D341Med (cell line): ENCODE measurements around the gene BIRC2.

ENCODE experiments used
- DNase-seq: peaks from one replicate; pipeline ENCODE4 v3.0.0; 2012; ENCODE audit warnings: low spot score

BIRC2 gene

DNA sequence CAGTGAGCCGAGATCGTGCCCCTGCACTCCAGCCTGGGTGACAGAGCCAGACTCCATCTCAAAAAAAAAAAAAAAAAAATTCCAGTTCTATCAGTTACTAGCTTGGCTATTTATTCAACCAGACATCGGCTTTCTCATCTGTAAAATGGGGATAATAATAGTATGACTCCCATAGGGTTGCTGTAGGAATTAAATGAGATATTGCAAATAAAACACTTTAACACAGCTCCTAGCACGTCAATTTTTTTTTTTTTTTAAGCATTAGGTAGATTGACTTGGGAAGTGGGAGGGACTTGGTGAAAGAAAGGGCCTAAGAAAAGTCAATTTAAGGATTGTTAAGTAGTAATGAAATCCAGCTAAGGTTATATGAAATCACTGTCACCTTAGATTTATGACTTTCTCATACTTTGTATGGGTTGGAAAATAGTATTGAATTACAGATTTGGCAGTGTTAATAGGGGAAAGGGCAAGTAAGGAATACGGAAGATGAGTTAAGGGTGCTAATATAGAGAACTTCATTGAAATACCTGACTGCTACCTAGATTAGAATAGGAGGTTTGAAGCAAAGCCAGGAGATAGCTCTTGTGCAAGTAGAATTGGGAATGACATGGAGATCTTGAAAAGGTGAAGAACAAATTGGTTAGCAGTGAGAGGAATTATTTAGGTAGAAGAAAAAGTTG, 28.8 kb downstream of the BIRC2 start:
- no peak for DNase-seq

DNA sequence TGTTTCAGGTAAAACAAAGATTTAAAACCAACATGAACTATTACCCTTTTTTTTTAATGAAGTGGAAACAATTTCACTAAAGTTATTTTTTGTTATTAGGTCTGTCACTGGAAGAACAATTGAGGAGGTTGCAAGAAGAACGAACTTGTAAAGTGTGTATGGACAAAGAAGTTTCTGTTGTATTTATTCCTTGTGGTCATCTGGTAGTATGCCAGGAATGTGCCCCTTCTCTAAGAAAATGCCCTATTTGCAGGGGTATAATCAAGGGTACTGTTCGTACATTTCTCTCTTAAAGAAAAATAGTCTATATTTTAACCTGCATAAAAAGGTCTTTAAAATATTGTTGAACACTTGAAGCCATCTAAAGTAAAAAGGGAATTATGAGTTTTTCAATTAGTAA, 30.9 kb downstream of the BIRC2 start:
- DNase-seq: no peak

DNA sequence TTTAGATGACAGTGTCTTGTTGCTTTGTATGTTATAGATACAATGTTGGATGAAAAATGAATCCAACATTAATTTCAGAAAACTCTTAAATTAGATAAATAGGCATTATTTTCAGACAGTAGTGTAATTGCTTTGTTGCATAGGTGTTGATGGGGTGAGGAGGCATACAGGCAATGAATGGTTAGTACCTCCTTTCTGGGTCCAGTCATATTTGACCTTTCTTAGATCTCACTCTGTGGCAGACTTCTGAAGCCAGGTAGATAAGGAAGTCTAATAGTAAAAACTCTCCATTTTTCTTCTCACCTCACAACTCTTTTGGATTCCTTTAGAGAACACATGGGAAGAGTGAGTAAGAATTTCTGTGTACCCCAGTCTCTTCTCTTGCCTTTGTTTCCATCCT, 31.8 kb downstream of the BIRC2 start:
- no peak for DNase-seq

DNA sequence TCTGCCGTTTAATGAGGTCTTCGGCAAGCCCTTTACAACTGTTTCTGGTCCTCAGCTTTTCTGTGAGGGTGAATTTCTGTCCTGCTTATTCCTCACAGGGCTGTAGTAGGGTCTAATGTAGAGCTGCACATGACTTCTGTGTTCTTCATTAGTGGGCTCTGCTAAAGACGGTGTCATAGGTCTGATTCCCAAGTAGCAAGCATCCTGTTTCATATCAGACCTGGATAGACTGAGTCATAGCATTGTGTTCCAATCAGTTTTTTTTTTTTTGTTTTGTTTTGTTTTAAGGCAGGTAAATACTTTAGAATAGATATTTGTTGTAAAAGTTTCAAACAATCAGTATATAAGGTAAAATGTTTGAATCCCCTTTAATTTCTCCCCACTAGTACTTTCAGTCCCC, 35.4 kb downstream of the BIRC2 start:
- no peak for DNase-seq

DNA sequence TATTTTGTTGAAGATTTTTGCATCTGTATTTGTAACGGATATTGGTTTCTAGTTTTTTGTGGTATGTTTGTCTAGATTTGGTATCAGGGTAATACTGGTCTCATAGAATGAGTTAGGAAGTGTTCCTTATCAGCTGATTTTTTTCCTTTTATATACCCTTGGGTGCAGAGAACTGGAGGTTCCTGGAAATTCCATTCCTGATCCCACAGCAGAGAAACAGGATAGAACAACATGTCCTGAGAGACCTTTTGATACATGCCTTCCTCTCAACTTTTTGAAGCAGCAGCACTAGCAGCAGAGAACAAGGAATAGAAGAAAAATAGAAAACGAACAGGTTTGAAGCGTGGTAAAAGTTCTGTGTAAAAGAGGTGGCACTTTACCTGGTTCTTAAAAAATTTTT, 36.8 kb downstream of the BIRC2 start:
- DNase-seq: no peak

DNA sequence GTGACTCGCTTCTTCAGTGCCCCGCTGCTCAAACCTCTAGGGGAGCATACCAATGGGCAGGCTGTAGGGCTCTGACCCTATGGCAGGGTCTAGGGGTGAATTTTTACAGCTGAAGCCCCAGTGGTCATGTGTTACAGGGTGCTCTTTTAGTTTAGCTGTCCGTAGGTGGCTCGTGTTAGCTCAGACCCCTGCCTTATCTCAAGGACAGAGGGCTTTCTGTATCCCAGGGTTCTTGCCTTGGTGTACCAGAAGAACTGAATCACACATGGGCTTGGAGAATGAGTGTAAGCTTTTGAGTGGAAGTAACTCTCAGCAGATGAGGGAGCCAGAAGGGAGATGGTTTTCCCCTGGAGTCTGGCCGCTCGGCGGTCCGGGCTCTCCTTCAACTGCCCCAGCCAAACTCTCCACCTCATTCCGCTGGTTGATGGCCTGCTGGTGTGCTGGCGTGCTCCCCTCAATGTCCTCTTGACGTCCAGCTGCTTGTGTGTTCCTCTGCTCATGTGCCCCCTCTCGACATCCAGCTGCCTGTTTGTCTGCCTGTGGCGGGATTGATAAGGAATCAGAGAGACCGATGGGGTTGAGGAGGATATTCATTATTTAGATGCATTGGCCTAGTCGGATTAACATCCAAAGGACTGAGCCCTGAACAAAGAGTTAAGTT, 37.5 kb downstream of the BIRC2 start:
- no peak for DNase-seq

DNA sequence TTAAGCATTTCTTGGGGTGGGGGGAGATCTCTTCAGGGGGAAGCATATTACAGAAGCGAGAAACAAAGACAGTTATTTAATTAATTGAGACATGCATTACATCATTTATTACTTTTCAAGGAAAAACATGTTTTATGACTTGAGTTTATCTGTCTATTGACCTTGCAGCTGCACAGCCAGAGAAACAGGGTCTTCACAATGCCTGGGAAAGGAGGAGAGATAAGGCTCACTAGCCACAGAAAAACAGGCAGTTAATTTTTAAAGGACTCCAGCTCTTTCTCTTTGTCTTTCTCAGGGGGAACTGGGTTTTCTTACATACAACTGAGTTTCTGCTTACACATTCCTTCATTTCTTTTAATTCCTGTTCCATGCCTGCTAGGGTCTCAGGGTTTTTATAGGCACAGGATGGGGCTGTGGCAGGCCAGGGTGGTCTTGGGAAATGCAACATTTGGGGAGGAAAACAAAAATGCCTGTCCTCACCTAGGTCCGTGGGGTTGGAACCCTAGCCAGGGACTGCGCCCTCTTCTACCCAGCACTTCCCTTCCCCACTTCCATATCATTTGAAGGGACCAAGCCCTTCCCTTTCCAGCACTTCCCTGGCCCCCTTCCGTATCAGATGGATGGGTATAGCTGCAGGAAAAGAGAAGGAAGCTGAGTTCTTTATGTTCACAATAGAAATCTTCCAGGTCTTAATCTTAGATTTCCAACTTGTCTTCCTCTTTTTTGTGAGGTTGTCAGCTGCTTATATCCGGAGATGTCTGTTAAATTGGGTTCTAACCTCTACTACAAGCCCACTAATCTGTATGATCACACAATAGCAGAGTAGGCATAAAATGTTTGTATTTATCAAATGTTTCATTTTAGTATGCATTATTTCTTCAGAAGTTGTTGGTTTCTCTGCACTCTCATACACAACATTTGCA, 38.3 kb downstream of the BIRC2 start:
- DNase-seq: no peak

DNA sequence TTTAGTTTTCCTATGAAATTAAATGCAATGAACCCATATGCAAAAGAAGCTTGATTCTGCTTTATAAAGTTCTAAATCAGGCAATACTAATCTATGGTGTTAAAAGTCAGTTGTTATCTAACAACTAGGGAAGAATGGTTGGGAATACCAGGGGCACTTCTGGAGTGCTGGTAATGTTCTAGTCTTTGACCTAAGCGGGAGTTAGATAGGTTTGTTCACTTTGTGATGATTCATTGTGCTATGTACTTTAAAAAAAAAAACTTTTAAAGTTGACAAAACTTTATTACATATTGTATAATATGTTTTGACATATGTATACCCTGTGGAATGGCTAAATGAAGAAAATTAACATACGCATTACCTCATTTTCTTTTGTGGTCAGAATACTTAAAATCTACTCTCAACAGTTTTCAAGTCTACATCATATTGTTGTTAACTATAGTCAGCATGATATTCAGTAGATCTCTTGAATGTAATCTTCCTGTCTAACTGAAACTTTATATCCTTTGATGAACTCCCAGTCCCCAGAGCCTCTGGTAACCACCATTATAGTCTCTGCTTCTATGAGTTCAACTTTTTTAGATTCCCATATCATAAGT, 39.2 kb downstream of the BIRC2 start:
- no peak for DNase-seq

DNA sequence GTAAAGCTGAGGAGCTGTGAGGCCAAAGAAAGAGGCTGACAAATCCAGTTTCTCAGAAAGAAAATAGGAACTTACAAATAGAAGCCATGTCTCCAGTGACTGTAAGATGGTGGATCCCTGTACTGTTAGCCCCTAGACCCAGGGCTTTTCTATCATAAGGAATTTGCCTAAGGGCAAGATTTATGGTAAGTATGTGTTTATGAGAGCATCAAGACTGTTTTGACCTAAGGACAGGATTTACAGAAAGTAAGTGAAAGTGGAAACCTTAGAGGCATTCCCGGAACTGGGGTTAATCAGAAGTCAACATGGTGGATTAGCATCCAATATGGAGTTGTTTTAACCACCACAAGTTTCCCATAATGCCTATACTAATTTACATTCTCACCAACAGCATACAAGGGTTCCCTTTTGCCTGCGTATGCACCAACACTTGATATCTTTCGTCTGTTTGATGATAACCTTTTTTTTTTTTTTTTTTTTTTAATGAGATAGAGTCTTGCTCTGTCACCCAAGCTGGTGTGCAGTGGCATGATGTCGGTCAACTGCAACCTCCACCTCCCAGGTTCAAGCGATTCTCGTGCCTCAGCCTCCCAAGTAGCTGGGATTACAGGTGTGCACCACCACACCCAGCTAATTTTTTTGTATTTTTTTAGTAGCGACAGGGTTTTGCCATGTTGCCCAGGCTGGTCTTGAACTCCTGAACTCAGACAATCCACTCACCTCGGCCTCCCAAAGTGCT, 40.2 kb downstream of the BIRC2 start:
- no peak for DNase-seq

DNA sequence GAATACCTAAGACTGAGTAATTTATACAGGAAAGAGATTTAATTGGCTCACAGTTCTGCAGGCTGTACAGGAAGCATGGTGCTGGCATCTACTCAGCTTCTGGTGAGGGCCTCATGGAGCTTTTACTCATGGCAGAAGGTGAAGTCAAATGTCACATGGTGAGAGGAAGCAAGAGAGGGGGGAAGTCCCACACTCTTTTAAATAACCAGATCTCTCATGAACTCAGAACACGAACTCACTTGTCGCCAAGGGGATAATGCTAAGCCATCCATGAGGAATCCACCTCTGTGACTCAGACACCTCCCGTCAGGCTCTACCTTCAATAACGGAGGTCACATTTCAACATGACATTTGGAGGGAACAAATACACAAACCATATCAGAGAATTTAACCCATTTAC, 42.2 kb downstream of the BIRC2 start:
- no peak for DNase-seq

DNA sequence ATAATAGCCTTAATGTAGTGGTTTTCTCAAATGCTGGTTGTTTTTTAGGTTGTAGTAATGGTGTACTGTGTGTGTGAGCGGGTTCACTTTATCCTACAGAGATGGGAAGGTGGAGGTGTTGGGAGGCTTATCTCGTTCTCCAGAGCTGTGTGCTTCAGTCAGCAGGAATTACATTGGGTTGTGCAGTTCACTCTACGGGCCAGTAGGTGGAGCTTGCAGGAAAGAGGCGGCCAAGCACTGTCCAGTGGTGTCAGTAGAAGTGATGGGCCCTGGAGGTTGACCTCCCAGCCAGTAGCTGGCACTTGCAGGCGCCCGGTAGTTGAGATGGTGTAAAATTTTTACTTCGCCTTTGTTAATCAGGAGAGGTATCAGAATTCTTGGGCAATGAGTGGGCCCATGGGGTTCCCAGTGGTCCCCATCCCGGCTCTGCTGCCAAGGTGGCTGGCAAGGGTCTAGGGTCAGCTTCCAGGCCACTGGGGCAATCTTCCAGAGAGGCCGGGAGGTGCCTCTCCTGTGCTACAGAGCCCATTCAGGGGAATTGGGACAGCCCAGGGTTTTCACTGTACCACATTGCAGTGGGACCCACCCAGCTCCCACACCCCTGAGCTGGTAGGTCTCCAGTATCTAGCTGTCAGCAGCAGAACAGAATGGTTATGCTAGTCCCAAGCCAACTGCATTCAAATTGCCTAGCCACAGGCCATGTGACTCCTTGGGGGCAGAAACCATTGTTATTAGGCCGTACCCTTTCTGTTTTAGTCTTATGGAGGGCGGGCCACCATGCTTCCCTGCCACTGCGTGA, 43.9 kb downstream of the BIRC2 start:
- DNase-seq: peak; percentile 69

DNA sequence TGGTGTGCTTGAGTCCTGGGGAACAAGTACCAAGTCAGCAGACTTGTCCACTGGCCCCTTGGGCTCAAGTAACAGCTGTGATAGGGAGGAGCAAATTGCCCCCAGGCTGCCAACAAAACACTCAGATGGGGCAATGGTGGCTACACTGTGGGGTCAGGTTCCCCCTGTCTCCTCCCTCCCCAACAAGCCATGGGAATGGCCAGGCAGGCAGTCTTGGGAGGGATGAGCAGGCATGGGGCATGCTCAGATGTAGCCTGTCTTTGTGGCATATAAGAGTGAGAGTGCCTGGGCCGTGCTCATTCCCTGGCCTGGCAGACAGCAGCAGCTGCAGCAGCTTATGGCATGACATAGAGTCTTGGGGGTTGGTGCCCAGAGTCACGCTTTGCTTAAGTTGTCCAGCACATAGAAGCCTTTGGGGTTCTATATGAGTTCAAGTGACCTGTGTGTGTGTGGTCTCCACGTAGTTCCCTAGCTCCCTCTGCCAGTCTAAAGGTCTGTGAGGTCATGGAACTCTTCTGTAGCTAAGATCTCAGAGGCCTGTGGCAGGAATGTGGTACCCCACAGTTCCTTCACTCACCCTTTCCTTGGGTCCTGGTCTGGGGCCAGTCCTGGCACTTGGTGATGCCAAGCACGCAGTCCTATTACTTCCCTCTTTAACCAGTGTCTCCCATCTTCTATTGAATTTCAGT, 44.7 kb downstream of the BIRC2 start:
- DNase-seq: no peak

DNA sequence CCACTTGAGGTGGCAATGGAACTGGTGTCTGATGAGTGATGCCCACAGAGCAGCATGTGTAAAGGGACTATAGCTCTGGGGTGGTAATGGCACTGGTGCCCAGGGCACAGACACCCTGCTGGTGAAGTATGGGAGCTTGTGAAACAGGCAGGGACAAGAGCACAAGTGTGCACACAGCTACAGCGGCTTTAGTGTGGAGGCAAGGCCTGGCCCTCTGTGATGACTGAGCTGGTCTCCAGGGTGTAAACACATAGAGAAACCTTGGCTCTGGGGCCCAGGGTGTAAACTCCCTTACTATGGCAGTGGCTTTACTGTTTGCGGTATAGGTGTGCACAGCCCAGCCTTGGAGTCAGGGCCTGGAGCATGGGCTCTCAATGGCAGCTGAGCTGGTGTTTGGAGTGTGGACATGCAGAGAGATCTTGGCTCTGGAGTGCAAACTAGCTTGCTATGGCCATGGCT, 46.3 kb downstream of the BIRC2 start:
- DNase-seq: no peak

DNA sequence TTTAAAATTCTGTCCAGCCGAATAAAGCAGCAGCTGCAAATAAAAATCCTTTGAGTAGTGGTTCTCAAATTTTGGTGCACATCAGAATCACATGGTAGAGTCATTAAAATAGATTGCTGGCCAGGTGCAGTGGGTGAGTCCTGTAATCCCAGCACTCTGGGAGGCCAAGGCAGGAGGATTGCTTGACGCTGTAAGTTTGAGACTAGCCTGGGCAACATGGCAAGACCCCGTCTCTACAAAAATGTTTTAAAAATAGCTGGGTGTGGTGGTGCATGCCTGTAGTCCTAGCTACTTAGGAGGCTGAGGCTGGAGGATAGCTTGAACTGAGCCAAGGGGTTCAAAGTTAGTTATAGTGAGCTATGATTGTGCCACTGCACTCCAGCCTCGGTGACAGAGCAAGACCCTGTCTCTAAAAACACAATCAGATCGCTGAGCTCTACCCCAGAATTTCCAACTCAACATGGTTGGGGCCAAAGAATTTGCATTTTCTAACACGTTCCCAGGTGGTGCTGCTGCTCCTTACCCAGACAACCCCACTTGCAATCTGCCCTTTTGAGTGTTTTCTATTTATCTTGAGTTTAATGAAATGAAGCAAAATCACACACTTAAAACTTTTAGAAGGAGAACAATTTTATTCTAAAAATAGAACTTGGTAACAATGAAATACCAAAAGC, 48.8 kb downstream of the BIRC2 start:
- no peak for DNase-seq

DNA sequence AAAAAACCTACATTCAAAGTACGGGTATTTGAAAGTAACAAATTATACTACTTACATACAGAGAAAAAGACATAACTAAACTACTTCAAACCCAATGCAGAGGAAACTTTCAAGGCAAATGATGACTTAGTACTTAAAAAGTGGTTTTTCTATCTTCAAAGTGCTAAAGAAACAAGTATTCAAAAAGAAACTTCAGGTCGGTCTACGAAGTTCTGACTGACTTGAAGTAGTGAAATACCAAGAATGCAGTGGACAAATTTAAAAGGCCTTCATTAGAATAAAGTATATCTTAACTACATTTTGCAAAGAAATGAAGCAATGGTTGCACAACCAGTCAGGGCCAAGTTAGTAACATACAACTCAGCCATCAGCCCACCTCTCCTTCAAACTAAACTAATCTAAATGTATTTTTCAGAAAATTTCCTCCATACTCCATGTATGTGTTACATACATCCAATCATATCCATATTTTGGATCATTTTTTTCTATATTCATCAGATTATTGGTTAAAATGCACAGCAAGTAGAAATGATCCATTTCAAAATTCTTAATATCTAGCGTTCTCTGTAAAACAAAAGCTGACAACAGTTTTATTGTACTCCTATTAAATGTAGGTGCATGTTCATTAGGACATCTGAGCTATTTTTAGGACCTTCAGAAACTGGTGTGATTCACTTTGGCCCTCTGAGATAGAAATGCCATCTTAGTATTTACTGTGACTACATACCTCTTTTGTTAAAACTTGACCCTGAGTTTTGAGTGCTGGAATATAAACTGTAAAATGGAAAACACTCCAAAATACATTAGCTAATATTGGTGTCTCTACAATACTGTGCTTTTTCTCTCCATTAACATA, 49.9 kb downstream of the BIRC2 start:
- DNase-seq: no peak

DNA sequence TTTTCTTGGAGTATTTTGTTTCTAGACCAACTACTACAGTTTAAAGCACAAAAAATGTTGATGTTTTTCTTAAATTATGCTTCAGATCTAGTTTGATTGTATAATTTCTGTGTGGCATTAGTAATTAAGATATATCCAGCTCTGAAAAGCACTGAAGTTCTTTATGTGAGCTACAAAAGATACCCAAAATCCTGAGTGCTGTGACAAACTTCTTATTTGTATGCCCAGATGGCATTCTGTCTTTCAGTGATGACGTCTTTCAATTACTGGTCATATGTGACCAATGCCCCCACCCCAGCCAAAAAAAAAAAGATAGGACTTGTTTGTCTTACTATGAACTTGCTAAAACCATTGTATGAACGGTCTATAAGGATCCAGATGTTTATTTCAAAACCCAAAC, 51.3 kb downstream of the BIRC2 start:
- no peak for DNase-seq

DNA sequence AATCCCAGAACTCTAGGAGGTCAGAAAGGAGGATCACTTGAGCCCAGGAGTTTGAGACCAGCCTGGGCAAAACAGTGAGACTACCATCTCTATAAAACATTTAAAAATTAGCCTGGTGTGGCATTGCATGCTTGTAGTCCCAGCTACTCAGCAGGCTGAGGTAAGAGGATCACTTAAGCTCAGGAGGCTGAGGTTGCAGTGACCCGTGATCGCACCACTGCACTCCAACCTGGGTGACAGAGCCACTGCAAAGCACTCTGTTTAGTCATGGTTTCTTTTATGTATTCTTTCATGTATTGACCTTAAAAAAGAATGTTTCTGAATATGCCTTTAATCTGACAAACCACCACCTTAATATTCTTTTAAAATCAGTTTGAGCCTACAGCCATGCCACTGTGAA, 52.2 kb downstream of the BIRC2 start:
- no peak for DNase-seq

DNA sequence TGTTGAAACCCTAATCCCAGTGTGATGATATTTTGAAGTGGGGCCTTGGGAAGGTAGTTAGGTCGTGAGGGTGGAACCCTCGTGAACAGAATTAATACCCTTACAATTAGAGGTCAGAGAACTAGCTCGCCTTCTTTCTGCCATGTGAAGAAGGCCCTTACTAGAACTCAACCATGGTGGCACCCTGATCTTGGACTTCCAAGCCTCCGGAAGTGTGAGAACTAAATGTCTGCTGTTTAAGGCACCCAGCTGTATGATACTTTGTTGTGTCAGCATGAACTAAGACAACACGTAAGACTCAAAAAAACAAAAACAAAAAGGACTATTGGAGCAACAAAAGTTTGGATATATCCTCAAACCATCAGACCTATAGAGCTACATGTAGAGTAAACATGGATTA, 53.6 kb downstream of the BIRC2 start:
- DNase-seq: no peak

DNA sequence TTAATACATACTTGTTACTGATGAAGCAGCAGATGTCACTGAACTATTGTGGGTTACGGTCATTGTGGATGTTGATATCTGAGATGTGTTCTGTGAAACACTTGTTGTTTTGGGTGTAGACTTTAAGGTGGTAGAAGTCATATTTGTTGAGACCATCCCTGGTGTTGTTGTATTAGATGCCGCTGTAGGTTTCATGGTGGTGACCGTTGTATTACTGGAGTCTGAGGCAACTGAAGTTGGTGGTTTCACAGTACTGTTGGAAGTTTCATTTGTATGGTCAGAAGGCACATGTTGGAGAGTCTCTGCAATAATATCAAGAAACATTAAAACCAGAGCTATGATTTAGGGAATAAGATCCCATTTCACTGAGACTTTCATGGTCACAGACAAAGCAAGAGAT, 54.9 kb downstream of the BIRC2 start:
- no peak for DNase-seq
